SHP77 treated with DMSO at 0.1 percent for 48 hours (cell line): Measurements from ENCODE around the gene ACTG1.
A peak's percentile ranks its signal among the peaks of the same experiment; 100 is the strongest.

Experiments
- DNase-seq: peaks from one replicate; lab custom pipeline; 2025; lab: John Stamatoyannopoulos, UW

ACTG1 gene

DNA sequence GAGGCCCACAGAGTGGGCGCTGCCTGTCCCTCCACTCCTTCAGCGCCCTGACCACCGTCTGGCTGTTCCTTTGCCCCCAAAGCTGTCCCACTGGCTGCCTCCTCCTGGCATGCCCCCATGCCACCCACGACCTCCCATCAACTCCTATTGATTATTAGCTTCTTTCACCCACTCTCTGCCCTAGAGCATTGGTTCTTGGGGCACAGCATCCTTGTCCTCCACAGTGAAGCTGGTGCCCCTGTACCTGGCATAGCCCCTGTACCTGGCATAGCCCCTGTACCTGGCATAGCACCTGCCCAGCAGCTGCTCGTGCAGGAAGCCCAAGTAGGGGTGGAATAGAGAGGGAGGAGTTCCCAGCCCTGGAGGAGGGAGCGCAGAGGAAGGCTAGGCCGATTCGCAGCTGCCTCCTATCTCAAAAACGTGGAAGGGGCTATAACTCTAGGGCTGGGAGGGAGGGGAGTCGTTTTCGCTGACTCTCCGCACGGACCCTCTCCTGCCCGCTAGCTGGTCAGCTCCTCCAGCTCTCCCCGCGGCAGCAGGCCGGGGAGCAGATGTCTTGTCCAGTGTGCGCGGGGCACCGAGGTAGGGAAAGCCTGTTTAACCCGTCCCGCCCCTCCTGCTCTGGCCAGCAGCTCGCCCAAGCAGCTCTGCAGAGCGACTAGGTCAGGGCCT is 5.7 kb upstream of the ACTG1 start:
- no peak for DNase-seq

DNA sequence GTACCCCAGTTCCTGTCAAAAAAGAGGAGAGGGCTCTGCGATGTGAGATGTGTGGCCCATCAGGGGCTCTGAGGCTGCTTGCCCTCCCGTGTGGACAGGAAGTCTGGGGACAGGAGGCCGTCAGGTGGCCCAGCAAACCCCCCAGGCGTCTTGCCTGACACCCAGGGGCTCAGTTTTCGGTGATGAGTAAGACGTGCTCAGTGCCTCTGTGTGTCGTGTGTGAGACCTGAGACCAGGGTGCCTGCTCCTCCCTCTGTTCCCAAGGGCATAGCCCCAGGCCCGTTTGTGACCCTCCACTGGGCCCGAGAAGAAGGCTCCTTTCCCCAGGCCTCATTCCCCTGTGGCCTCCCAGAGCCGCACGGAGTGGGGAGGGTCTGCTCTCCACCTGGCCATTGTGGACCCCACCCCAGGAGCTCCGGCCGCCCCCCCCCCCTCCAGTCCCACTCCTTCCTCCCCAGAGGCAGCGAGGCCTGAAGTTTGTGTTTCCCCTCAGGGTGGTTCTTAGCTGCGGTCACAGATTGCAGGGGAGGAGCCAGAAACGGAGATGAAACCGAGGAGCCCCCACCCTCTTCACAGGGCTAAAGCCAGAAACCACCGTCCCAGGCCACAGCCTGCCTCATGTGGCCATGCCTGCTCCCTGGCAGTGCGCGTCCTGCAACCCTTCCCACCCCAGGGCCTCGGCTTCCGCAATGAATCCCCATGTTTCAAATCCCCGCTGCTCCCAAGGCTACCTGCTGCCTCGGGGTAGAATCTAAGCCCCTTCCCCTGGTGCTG is 4.9 kb upstream of the ACTG1 start:
- DNase-seq: no peak

DNA sequence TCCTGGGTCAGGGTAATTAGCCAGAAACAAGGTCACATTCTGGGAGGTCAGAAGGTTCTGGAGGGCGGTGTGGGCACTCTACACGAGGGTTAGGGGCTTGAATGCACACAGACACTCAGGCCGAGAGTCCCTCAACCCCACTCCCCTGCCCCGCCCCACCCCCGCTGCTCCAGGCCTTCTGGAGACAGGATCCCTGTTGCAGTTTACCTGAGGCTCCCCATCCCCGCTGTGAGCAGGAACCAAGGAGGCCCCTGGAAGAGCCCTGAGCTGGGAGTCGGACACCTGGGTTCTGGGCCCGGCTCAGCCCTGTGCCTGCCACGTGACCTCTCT is 4.4 kb upstream of the ACTG1 start:
- DNase-seq: no peak

DNA sequence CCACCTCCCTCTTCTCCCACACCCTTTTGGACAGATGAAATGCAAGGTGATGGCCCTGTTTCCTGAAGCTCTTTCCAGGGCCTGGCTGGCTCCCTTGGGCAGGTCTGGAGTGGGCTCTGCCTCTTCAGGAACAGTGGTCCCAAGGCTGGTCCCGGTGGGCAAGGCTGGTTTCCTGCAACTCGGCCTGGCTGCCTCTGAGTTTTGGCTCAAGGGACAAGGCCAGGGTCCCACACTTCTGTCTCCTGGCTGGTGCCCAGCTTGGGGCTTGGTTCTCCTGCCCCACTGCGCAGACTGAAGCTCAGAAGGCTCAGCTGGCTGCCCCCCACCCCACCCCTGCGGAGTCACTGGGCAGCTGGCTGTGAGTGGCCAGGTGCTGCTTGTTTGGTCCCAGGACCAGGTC is 3.8 kb upstream of the ACTG1 start:
- no peak for DNase-seq

DNA sequence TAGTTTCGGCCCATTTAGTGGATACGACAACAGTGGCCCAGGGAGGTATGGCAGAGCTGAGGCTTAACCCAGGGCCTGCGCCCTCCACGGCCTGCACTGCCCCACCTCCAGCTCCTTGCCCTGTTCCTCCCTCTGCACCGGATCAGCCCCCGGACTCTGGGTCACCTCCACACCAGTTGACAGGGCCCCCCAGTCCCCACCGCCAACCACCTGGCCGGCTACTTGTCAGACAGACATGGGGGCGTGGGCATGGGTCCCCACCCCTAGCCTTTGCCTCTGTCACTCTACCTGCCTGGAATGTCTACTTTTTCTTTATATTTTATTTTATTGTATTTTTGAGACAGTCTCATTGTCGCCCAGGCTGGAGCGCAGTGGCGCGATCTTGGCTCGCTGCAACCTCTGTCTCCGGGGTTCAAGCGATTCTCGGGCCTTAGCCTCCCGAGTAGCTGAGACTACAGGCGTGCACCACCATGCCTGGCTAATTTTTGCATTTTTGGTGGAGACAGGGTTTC is 3.0 kb upstream of the ACTG1 start:
- no peak for DNase-seq

DNA sequence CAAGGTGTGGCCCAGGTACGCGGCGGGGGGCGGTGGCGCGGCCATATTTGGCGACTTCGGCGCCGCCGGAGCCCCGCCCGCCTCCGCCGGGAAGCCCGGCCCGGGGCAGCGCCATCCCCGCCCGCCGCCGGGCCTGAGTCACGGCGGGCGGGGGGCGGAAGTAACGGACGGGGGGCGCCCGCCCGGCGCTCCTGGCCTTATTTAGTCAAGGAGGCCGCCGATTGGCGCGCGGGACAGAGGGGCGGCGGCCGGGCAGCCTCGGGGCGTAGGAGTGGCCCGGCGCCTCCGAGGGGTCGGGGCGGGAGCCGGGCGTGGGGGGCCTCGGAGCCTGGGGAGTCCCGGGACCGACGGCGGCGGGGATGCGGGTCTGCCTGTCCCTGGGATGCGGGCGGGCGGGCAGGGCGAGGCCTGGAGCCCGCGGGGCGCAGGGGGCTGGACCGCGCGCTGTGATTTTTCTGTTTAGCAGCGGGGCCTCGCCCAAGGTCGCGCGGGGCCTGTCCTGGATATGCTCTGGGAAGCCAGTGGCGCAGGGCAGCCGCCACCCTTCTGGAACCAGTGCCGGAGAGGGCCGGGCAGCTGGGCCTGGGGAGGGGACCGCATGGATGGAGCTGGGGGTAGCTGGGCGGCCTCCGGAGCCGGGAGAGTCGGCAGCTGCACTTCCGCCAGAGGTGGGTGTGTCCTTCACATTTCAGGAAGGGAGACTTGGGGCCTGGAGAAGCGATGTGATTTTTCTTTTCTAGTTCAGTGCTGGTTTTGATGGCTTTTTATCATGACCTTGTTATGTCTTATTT is 2.3 kb upstream of the ACTG1 start:
- peak; percentile 59 for DNase-seq

DNA sequence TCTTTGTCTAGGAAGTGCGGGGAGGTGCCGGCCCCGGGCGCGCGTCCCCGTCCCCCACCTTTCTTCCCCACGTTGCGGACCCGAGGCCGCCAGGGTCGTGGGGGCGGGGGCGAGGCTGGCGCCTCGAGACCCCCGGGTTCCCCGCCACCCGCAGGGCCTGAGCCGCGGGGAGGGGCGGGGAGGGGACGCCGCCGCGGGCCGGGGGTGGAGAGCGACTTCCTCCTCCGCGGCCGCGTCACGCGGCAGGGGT is 1.8 kb upstream of the ACTG1 start:
- DNase-seq: no peak

DNA sequence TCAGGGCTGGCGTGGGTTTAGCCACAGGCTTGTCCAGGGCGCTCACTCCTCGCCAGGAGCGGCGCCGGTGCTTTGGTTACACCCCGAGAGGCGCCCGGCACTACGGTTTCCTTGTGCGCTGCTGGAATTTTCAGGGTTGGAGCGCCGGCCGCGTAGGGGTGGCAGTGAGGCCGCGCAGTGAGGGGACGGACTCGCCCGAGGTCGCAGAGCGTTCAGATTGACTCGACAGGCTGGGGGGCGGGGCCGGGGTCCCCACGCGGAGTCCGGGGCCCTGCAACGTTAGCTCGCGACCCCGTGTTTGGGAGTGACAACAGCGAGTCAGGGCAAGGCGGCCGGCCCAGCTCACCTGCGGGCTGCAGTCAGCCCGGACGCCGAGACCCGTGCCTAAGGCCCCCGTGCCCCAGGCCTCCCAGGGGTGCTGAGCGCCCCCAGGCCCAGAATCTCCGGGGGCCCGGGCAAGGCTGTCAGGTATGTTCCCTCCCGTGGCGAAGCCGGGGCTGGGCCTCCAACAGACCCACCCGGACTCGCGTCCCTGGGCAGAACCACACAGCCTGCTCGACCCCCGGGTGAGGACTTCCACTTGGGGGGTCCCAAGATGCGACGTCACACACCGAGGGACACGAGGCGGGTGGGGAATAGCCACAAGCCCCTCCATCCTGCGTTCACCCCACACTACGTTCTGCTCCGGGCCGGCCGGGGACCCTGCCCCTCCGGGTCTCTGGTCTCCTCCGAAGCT is 1.3 kb upstream of the ACTG1 start:
- peak; percentile 52 for DNase-seq

DNA sequence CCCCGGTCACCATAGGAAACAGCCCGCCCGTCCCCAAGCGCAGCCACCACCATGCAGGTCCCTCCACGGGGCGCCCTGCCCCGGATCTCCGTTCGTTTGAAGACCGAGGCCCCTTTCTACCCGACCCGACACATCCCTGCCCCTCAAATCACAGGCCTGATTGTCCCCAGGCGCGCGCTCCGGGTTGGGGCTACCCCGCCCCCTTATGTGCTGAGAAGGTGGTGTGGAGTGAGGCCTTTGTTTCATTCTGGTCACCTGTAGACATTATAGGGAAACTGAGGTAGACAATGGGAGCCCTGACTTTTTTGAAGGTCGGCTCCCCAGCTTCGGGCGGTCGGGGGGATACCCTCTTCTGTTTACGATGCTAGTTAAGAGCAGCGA is 763 bp upstream of the ACTG1 start:
- no peak for DNase-seq

DNA sequence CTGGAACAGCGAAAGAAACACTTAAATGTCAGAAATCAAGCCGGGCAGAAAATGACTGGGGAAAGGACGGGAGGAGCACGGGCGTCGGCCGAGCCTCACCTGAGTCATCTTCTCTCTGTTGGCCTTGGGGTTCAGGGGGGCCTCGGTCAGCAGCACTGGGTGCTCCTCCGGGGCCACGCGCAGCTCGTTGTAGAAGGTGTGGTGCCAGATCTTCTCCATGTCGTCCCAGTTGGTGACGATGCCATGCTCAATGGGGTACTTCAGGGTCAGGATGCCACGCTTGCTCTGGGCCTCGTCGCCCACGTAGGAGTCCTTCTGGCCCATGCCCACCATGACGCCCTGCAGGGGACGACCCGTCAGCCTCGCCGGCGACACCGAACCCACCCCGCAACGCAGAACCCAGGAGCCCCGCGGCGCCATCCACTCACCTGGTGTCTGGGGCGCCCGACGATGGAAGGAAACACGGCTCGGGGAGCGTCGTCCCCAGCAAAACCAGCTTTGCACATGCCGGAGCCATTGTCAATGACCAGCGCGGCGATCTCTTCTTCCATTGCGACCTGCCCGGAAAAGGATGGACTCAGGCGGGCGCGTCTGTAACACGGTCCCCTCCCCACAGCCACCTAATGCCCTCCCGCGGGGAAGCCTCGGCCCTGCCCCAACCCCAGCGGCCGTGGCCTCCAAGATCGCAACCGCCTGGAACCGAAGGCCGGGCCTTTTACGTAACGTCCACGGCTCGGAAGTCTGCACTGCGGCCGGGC is 616 bp downstream of the ACTG1 start:
- DNase-seq: no peak

DNA sequence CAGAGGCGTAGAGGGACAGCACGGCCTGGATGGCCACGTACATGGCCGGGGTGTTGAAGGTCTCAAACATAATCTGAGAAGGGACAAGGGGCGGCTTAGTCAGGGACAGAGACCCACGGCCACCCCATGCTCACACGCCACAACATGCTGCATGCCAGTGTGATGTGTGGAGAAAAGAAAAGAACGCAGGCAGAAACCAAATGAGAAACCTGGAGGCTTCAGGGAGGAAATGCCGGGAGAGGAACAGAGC is 1.1 kb downstream of the ACTG1 start:
- no peak for DNase-seq

DNA sequence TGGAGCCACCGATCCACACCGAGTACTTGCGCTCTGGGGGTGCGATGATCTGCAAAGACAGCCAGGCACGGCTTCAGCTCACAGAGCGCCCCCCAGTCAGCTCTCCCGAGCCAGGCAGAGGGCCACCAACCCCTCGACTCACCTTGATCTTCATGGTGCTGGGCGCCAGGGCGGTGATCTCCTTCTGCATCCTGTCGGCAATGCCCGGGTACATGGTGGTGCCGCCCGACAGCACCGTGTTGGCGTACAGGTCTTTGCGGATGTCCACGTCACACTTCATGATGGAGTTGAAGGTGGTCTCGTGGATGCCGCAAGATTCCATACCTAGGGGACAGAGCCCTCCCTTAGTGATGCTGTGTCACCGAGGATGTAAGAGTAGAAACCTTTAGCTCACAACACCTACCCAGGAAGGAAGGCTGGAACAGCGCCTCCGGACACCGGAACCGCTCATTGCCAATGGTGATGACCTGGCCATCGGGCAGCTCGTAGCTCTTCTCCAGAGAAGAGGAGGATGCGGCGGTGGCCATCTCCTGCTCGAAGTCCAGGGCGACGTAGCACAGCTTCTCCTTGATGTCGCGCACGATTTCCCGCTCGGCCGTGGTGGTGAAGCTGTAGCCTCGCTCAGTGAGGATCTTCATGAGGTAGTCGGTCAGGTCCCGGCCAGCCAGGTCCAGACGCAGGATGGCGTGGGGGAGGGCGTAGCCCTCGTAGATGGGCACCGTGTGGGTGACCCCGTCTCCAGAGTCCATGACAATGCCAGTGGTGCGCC is 1.6 kb downstream of the ACTG1 start:
- DNase-seq: no peak

DNA sequence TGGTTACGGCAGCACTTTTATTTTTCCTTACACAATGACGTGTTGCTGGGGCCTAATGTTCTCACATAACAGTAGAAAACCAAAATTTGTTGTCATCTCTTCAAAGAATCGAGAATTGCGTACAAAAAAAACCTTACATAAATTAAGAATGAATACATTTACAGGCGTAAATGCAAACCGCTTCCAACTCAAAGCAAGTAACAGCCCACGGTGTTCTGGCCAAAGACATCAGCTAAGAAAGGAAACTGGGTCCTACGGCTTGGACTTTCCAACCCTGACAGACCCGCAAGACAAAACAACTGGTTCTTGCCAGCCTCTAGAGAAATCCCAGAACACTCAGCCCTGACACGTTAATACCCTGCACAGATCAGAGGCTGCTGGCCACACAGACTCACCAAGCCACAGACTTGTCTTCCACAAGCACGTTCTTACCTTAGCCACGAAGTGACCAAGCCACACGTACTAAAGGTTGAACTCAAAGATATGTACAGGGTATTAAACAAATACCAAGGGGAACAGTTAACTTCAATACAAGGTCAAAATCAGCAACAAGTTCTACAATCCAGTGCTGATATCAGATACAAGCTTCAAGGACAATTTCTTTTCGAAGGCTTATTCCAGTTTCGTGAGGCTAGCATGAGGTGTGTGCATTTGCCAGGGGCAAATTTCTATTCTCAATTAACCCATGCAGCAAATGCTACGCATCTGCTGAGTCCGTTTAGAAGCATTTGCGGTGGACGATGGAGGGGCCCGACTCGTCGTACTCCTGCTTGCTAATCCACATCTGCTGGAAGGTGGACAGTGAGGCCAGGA is 2.4 kb downstream of the ACTG1 start:
- DNase-seq: no peak

DNA sequence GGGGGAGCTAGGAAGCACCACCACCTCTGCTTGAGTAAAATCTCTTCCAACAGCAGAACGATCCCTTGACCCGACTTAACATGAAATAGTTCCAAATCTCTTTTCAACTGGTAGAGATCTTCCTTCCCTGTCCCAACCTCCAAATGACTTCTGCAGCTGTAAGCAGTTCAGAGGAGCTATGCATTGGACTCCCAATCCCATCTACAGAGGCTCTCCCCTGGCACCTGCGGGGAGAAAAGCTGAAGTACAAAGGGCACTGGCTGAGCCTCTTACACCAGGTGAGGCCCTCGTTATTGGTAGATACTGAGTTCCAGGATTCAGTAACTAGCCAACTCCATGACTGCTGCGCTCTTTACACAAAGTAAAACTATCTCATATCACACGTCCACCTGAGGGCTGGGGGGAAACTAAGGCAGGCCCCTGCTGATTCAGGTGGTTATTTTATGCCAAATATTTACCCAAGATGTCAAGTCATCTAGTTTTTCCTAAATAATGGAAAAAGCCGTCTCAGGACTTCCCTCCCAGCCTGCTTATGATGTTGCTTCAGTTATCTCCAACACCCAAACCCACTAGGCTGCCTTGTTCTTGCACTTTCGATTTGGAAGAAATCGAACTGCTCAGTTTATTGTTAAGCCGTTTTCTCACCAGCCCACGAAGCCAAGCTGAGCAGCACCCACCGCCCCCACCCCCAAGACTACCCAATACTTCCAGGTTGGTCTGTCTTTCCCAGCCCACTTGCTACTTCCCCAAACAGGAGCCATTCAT is 3.2 kb downstream of the ACTG1 start:
- DNase-seq: no peak

DNA sequence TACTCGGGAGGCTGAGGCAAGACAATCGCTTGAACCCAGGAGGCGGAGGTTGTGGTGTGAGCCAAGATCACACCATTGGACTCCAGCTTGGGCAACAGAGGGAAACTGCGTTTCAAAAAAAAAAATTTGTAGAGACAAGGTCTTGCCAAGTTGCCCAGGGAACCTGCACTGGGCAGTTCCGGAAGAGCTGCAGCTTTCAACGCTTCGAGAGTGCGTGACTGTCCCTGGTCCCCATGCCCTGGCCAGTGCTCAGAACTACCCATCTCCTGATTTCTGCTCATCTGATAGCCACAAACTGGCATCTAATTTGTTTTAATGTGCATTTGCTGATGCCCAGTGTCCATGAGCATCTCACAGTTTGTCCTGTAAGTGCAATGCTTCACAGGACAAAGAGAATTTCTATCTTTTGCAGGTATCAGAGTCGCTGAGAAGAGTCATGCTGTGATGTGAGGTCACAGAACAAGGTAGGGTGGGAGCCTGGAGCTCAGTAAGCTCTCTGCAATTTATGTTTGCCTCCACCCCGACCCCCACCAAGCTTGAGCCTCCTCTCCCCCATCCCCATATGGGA is 3.9 kb downstream of the ACTG1 start:
- no peak for DNase-seq

DNA sequence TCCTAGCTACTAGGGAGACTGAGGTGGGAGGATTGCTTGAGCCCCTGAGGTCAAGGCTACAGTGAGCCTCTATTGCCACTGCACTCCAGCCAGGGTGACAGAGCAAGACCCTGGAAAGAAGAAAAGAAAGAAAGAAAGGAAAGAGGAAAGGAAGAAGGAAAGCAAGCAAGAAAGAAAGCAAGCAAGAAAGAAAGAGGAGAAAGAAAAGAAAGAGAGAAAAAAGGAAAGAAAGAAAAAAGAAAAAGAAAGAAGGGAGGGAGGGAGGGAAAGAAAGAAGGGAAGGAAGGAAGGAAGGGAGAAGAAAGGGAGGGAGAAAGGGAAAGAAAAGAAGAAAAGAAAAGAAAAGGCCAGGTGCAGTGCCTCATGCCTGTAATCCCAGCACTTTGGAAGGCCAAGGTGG is 9.0 kb downstream of the ACTG1 start:
- no peak for DNase-seq

DNA sequence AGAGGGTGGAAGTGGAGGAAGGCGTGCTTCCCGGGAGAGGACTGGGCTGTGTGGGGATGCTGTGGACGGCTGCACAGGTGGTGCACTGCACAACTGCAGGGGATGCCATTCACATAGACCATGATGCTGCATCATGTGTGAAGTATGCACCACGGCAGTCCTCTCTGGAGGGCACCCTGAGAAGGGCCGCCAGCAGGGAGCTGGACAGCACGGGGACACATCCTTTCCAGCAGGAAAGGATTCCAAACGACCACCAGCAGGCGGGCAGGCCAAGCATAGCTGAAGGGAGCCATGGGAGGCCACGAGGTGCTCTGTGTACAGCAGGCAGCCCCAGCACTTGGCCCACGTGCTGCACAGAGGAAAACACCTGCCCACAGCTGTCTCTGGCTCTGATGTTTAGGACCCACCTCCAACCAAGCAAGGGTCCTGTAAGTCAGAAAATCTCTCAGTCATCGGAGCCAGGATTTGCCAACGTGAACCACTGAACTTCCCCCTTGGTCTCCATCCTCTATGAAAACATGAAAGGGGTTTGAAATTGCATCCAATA is 10.1 kb downstream of the ACTG1 start:
- DNase-seq: no peak

DNA sequence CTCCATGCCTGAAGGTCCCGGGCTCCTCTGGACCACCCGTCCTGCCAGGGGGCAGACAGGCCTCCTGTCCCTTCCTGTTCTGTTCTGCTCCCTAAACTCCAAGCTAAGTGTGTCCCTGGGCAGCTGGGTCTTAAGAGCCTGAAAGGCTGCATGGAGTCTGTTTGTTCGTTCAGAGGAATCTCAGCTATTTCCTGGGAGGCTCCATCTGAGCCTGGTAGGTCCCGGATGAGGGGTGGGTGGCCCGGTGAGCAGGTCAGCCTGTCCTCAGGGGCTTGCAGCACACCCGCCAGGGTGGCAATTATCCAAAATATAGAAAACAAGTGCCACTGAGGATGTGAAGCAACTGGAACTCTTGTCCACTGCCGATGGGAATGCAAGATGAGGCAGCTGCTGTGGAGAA is 12.6 kb downstream of the ACTG1 start:
- no peak for DNase-seq

DNA sequence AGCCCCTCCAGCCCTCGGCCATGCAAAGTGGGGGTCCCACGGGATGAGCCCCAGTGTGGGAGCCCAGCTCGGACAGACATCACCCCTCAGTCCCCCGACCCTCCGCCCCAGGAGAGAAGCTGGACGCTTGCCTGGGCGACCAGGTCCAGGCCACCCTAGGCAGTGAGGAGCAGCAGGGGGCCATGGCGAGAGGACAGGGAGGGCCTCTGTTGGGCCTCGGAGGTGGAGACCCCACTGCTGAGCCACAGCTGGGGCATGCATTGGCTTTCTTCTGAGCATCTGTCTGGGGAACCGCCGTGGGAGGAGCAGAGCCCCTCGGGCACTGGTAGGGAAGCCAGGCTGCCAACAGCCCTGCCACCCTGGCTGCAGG is 13.0 kb downstream of the ACTG1 start:
- DNase-seq: no peak
